ENCODE data around the gene PLP1.
A peak's percentile ranks its signal among the peaks of the same experiment; 100 is the strongest.
"Not testable (repeated sequence)": the region's sequence is repeated elsewhere in the genome, so short reads cannot be mapped to it uniquely, and the experiment has no call there.

PLP1 gene, protein sequence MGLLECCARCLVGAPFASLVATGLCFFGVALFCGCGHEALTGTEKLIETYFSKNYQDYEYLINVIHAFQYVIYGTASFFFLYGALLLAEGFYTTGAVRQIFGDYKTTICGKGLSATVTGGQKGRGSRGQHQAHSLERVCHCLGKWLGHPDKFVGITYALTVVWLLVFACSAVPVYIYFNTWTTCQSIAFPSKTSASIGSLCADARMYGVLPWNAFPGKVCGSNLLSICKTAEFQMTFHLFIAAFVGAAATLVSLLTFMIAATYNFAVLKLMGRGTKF

DNA sequence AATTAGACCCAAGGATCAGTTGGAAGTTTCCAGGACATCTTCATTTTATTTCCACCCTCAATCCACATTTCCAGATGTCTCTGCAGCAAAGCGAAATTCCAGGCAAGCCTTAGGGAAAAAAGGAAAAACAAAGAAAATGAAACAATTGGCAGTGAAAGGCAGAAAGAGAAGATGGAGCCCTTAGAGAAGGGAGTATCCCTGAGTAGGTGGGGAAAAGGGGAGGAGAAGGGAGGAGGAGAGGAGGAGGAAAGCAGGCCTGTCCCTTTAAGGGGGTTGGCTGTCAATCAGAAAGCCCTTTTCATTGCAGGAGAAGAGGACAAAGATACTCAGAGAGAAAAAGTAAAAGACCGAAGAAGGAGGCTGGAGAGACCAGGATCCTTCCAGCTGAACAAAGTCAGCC is at the start of gene PLP1:
TSS of gene PLP1 (plus strand) at position 295 of the 400 bp plus-strand sequence. CDS start 156 bp downstream, outside the sequence.
- DNase-seq (ENCODE audit: low read depth in 2 of 2) = no peak

DNA sequence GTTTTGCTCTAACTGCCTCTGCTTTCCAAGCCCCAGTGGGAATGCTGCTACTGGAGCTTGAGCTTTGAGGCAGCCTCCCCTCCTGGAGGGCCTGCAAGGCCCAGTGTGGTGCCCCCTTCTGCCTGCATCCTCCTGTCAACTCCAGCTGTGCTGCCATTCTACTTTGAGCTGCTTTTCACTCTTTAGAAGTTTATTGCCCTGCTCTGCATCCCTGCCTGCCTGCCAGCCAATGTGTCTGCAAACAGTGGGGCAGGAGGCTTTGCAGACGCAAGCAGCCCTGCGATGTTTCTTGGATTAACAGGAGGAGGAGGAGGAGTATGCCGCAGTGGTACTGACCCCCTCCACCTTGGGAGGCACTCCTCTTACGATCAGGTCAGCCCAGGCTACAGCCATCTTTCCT is 49.5 kb upstream of the PLP1 start:
- no peak for DNase-seq (ENCODE audit: low read depth in 2 of 2)

DNA sequence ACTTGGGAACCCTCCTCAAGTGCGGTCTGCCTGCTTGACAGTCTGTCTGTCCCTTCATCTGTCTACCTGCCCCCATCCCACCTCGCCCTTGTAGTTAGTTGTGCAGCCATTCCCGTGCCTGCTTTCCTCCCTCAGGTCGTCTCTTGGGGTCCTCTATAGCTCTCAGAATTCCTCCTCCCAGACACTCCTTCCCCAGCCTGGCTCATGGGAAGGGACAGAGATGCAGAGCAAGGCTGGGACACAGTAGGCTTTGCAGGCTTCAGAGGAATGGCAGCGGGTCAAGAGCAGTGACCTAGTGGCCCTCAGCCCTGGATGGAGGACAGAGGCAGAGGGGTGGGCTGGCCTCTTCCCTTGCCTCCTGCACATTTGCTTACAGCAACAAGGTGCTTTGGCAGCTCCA is 47.6 kb upstream of the PLP1 start:
- no peak for DNase-seq (ENCODE audit: low read depth in 2 of 2)

DNA sequence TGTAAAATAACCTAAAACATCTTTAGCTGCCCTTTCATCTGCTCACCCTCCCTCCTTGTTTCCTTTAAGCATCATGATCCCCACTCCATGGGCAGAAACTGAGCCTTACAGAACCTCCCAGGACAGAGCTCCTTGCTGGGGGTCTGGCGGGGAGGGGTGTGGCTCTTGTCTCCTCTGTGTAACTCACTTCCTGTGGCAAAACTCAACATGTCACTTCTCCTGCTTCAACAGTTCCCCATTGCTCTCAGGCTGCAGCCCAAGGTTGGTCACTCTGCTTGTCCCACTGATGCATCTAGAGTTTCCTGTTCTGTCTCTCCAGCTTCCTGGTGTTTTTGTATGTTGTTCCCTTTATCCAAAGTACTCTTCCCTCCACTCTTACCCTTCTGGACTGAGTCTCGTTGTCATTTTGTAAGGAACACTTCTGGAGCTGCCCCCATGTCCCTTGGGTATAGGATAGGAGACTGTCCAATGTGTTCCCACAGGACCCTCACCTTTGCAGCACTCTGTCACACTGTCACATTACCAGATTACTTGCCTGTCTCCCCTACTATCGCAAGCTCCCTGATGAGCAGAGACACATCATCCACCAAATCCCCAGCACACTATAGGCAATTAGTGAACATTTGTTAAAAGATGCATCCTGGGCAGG is 46.4 kb upstream of the PLP1 start:
- DNase-seq (ENCODE audit: low read depth in 2 of 2) = no peak

DNA sequence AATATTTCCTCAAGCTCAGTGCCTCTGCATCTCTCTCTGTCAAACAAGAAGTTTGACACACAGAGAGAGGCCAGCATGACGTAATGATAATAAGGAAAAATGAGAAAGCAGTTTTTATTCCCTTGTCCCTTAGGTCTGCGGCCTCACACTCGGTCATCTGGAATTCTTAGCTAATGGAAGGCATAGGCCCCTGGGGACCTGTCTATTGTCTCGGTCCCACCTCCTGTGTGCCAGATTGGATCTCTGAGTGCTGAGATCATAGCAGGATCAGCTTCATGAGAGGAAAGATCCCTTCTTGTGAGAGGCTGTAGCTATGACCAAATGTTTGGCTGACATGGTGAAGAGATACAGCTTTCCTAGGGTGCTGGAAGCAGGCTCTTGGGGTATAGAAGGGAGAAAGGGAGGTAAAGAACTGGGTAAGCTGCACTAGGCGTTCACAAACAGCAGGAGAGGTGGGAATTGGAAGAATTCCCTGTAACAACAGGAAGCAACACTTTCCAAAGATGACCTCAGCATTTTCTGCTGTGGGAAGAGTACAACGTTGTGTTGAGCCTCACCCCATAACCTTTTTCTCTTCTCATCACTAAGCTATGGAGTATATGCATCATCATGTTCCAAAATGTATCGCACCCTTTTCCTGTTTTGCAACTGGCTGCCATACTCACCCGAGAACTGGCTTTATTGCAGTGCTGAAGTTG is 45.7 kb upstream of the PLP1 start:
- DNase-seq (ENCODE audit: low read depth in 2 of 2) = no peak

DNA sequence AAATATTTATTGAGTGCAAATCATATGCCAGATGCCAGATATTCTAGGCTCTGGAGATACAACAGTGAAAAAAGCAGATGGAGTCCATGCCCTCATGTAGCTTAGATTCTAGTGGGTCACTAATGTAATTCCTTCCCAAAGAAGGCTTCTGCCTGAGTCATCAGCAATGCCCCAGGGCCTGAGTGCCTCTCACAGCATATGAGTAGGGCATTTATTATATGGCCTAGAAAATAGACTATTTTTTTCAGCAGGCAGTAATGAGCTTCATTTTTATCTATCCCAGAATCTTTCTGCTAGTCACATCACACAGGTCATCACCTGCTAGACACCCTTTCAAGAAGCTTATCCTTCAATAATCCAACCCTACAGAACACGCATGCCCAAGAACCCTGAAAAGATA is 43.6 kb upstream of the PLP1 start:
- DNase-seq (ENCODE audit: low read depth in 2 of 2) = no peak

DNA sequence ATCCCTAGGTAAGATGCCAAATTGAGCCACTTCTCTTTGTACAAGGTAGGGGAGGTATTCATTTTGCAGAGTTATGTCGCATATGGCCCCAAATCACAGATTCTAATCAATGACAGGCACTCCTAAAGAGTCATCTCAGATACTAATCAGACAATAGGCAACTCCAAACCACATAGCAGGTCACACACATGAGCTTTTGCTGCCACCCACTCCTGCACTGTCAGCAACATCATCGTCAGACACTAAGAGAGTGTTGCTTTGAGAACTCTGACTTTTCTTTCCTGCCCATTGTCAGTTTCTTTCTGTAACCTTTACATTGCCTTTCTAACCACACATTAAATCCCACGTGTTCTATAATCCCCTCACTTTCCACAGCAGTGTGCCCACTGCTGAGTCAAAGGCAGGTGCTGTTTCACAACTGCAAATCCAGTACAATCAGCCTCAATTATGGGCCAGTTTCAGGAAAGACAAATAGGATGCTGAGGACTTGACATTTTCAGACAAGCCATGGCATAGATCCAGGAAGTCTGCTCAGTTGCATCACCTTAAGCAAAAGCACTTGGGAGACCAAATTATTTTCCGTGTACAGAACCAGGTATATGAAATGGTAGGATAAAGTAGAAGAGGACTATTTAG is 42.4 kb upstream of the PLP1 start:
- DNase-seq (ENCODE audit: low read depth in 2 of 2) = peak; percentile 6

DNA sequence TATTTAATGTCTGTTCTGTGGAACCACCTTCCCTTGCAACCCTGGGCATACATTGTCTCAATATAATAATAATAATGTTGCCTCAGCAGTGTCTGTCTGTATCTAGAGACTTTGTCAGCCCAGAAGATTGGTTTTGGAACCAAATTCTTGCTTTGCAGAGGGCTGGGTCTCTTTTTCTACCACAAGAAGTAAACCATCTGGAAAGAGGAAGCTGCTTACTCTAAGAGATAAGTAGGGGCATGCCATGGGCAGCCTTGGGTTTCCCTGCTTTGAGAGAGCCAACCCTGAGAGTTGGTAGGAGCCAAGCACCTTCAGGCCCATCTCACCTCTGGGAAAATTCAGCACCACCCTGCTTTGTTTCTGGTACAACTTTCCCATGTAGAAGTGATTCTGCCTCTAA is 38.9 kb upstream of the PLP1 start:
- no peak for DNase-seq (ENCODE audit: low read depth in 2 of 2)

DNA sequence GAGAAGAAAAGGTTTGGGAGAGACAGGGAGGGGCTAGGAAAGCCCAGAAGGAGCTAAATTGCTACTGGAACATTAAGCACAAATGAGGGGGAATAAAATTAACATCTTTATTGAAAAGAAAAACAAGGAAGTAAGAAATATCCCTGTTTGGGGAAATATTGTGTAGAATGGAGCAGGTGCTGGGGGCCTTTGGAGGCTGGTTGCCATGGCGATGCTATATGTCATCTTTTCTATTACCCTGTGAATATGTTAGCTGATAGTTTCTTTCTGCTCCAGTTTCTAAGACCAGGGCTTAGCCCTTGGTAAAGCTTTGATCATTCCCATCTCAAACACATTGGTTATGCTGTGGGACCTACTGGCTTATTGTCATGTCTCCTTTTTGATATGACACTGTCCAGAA is 37.2 kb upstream of the PLP1 start:
- no peak for DNase-seq (ENCODE audit: low read depth in 2 of 2)

DNA sequence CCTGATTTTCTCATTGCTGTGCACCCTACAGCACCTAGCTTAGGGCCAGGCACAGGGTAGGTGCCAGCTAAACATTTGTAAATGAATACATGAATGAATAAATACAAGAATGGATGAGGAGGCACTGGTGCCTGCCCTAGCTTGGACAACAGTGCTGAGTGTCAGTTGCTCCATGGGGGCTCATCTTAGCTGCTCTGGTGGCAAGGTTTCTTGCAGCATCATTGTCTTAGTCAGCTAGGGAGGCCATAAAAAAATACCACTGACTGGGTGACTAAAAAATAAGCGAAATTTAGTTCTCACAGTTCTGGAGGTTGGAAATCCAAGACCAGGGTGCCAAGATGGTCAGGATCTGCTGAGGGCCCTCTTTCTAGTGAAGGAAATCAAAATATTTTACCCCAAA is 34.8 kb upstream of the PLP1 start:
- DNase-seq (ENCODE audit: low read depth in 2 of 2) = no peak

DNA sequence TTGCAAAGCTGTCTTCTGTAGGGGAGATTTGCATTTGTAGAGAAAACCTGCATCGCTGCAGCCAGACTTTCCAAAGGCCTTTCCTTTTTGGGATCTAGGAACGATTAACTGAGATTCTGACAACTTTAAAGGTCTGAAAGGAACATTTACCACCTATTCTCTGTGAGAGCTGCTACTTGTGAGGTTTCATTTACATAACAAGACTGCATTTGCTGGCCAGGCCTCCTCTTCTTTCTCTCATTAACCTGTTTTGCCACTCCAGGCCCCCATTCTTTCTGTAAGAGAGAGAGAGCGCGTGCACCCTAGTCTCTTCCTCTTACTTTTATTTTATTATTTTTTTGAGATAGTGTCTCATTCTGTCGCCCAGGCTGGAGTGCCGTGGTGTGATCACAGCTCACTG is 34.3 kb upstream of the PLP1 start:
- DNase-seq (ENCODE audit: low read depth in 2 of 2) = no peak

DNA sequence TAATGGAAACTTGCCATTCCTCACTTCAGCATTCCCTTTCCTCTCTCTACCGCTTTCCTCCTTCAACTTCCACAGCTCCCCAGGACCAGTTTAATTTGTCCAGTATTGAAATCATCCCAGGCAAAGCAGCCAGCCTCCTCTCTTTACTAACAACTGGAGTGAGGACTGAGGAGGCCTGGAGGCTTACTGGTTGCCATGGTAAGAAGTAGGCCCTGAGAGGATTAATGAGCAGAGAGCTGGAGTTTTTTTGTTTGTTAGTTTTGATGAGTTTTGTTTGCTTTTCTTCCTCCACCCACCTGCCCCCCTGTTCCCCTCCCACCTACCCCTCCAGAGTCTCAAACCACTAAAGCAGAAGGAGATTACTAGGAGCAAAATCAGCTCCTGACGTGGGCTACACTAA is 29.5 kb upstream of the PLP1 start:
- DNase-seq (ENCODE audit: low read depth in 2 of 2) = no peak

DNA sequence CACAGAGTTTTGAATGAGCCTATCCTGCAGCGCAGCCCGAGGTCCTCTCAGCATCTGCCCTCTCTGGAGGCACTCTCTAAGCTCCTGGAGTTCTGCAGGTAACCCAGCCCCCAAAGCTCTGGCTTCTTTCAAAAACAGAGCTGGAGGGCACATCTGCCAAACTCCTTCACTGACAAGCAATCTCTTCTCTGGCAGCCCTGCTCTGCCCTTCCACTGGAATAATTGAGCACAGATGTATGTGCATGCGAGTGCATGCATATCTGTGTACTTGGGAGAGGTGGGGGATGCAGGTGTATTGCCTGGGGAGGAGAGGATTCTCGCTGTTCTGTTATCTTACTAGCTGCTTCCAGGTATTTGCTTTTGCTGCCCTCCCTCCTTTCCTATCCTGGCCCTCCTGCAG is 22.2 kb upstream of the PLP1 start:
- DNase-seq (ENCODE audit: low read depth in 2 of 2) = no peak

DNA sequence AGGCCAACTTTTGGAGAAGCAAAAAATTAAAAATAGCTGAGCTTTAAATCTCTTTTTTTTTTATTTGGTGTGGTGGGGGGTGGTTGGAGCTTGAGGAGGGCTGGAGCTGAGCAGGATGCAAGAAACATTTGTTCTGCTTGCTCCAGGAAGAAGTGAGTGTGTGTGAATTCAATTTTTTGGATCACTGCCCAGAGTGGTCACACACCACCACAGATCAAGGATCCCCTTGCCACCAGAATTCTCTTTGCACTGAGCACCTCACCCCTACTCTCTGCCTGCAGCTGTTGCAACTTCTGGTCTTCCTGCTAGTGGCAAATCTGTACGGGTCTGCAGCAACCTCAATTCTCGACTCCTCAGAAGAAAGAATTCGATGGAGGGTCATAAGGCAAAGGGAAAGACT is 19.9 kb upstream of the PLP1 start:
- no peak for DNase-seq (ENCODE audit: low read depth in 2 of 2)

DNA sequence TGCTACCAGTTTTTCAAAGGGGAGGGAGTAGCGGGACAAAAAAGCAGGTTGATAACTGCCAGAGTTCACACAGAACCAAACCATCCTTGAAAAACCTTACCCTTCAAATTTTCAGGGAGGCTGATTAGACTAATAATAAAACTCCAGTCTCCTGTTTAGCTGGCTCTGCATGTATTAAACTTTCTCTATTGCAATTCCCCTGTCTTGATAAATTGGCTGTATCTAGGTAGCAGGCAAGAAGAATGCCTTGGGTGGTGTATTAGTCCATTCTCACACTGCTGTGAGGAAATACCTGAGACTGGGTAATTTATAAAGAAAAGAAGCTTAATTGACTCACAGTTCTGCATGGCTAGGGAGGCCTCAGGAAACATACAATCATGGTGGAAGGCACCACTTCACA is 18.1 kb upstream of the PLP1 start:
- no peak for DNase-seq (ENCODE audit: low read depth in 2 of 2)

DNA sequence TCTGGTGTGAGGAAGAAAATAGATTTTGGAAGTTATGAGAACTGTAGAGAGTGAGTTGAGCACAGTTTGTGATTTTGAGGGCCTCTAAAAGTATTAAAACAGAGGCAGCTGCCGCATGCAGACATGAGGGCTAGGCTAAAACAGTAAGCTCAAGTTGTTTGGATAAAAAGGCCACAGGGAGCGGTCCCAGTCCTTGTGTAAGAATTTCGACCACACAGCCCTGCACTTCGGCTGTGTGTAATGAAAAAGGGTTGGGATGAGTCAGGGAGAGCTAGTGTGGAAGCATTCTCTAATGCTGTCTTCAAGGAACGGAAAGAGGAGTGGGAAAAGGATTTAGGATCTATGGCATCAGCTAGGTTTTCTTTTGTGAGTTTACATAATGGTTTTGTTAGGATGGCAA is 13.1 kb upstream of the PLP1 start:
- DNase-seq (ENCODE audit: low read depth in 2 of 2) = not testable (repeated sequence)

DNA sequence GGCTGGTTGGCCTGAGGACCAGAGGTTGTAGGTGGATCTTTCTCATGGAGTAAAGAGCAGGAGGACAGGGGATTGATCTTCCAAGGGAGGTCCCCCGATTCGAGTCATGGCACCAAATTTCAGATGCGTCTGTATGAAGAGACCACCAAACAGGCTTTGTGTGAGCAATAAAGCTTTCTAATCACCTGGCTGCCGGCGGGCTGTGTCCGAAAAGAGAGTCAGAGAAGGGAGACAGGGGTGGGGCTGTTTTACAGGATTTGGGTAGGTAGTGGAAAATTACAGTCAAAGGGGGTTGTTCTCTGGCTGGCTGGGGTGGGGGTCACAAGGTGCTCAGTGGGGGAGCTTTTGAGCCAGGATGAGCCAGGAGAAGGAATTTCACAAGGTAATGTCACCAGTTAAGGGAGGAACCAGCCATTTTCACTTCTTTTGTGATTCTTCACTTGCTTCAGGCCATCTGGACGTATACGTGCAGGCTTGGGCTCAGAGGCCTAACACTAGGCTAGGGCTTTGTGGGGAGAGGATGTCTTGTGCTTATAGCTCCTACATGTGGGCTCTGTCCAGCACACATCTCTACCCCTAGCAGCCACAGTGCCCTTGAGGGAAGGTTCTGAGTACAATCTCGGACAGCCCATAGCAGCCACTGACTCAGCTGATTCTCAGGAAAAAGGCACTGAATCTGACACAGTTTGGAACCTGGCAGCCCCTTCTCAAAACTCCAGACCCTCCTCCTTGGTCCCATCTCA is 9.7 kb upstream of the PLP1 start:
- DNase-seq (ENCODE audit: low read depth in 2 of 2) = not testable (repeated sequence)

DNA sequence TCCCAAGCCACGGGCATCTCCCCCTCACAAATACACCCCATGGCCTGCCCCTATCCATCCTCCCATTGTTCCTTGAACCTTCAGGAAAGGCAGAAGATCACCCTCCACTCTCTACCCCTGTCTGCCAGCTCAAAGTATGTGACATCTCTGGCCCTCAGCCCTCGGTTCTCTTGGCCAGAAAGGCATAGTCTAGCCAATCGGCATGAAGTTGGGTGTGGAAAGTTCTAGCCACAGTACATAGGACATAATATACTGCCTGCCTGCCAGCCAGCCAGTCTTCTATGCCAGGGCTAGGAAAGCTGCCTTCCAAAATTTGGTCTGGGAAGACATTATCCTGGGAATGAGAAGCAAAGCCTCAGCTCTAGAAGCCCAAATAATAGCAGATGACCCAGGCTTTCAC is 3.2 kb upstream of the PLP1 start:
- no peak for DNase-seq (ENCODE audit: low read depth in 2 of 2)

DNA sequence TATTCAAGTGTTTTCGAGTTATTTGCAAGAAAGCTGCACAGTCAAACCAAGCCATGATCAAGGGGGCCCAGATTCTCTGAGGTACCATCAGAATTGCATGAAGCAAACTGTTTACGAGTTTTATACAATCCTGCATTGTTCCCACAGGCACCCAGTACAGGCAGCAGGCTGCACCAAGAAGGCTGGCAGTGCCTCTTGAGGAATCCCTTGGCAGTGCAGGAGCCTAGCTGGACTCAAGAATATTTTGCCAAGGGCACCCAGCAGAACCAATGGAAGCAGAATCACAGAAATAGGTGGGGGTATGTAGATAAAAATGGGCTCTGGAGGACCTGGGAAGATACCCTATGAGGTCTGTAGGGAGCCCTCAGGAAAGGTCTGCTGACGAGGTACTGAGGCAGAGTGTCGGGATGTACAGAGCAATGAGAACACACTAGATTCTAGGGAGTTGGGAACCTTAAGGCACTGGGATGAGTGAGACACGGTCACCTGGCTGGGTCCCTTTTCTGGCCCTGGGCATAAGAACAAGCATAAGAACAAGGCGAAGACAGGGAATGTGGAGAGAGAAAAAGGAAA is 2.5 kb upstream of the PLP1 start:
- no peak for DNase-seq (ENCODE audit: low read depth in 2 of 2)

DNA sequence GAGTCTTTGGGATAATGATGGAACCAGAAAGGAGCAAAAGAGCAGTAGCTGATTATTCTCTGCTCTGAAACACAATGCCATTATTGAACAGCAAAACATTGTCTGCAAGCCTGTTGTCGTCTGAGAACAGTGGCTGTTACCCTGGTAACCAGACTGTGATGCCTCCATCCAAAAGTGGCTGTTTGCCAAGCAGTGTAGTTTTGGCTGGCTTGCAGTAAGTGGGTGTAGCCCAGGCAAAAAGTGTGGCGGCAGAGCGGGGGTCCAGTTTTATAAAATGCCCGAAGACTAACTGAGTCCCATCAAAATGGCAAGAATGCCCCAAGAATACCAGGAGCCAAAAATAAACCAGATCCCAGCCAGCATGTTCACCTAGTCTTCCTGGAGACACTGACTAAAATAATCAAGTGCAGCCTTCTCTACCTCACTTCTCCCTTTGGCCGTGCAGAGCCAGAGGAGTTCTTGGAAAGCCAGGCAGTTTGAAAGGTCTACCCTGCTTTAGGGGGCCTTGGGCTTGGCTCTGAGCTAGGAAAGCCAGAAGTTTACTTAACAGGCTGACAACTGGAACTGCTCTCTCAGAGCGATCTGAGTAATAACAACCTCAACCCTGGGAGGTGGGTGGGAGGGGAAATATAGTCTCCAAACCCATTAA is 2.6 kb downstream of the PLP1 start:
- no peak for DNase-seq (ENCODE audit: low read depth in 2 of 2)

Data from stimulated activated CD4-positive, alpha-beta T cell treated with anti-CD3 and anti-CD28 coated beads, Interleukin-4, amount 100 ng/mL, for 48 hours (primary cell).